ENCODE measurements around the gene SEMA3A. TPM values are rescaled to one million over a fixed set of nuclear protein-coding genes. Genes with fewer than 3 reads are reported as not detected.
"Not testable (repeated sequence)": the region's sequence is repeated elsewhere in the genome, so short reads cannot be mapped to it uniquely, and the experiment has no call there.

Gene SEMA3A
- total RNA-seq, 1 experiment from 2014 or later, result 20.2 TPM

DNA sequence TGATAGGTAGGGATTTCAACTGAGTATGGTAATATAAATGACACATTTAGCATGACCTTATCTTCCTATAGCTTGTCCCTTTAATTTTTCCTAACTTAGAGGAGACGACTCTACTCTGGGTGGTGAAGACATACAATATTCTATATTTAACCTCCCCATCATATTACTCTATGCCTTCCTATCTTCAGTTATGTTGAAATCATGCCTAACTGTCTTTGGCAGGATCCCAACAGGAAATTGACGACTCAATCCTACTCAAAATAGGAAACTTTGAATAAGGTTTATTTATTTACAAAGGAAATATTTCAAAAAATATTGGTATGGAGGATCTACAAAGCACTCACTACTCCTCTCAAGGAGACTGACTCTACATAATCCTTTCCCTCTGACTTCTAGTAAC is 24.1 kb upstream of the SEMA3A start:
- Mint-ChIP-seq H3K36me3 (ENCODE audit: insufficient read depth, unreplicated experiment) (no peaks in the 10 kb centered on the region), H3K9me3 (ENCODE audit: low read depth, unreplicated experiment) (no peaks in the 10 kb centered on the region), H3K27ac (ENCODE audit: unreplicated experiment) (no peak overlapping the region), H3K4me3 (ENCODE audit: low read depth, unreplicated experiment) (no peak overlapping the region), H3K27me3 (ENCODE audit: unreplicated experiment) (no peaks in the 10 kb centered on the region), H3K4me1 (ENCODE audit: low read depth, unreplicated experiment) (no peaks in the 10 kb centered on the region)
- CTCF ChIA-PET, result interaction anchor here (0.6 kb wide), 1 partner anchor 774 kb away, joined by 5 read pairs; no protein-coding TSS in a partner anchor
- BruUV-seq (replicated peaks), result no TSS peak
- intact Hi-C loops (cut with micrococcal nuclease; ENCODE audit: unreplicated experiment), result no loop called here
- DNase-seq, result no peak
- TF ChIP-seq, protein P1, sequence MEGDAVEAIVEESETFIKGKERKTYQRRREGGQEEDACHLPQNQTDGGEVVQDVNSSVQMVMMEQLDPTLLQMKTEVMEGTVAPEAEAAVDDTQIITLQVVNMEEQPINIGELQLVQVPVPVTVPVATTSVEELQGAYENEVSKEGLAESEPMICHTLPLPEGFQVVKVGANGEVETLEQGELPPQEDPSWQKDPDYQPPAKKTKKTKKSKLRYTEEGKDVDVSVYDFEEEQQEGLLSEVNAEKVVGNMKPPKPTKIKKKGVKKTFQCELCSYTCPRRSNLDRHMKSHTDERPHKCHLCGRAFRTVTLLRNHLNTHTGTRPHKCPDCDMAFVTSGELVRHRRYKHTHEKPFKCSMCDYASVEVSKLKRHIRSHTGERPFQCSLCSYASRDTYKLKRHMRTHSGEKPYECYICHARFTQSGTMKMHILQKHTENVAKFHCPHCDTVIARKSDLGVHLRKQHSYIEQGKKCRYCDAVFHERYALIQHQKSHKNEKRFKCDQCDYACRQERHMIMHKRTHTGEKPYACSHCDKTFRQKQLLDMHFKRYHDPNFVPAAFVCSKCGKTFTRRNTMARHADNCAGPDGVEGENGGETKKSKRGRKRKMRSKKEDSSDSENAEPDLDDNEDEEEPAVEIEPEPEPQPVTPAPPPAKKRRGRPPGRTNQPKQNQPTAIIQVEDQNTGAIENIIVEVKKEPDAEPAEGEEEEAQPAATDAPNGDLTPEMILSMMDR (IDR thresholded peaks at IDR 0.05; ENCODE audit: unreplicated experiment), result no peak

DNA sequence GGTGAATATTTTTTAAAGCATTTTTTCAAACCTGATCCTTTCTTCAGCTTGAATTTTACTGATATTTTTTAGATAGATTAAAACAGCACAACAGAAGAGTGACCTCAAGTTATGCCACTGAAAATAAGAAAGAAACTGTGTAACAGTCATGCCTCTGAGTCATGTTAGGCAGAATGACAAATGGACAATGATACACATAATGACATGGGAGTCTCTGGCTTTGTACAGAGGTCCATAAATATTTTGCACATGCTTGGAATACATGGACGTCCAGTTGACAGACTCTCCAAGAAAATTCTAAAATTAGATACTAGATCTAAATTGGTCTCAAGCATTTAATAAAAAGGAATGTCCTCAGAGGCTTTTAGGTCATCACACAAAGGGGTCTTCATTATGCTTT is 21.9 kb upstream of the SEMA3A start:
- no peaks in the 10 kb centered on the region for H3K4me1 Mint-ChIP-seq (ENCODE audit: low read depth, unreplicated experiment)
- intact Hi-C loops (cut with micrococcal nuclease; ENCODE audit: unreplicated experiment), result no loop called here
- no peak for DNase-seq
- no peaks in the 10 kb centered on the region for H3K9me3 Mint-ChIP-seq (ENCODE audit: low read depth, unreplicated experiment)
- no peak overlapping the region for H3K4me3 Mint-ChIP-seq (ENCODE audit: low read depth, unreplicated experiment)
- H3K36me3 Mint-ChIP-seq (ENCODE audit: insufficient read depth, unreplicated experiment), result no peaks in the 10 kb centered on the region
- TF ChIP-seq, protein P1 (IDR thresholded peaks at IDR 0.05; ENCODE audit: unreplicated experiment), result no peak
- H3K27ac Mint-ChIP-seq (ENCODE audit: unreplicated experiment), result no peak overlapping the region
- H3K27me3 Mint-ChIP-seq (ENCODE audit: unreplicated experiment), result no peaks in the 10 kb centered on the region
- BruUV-seq (replicated peaks), result no TSS peak
- CTCF ChIA-PET, result no interaction called here

- DNase-seq; intact Hi-C loops (cut with micrococcal nuclease; ENCODE audit: unreplicated experiment); H3K27ac Mint-ChIP-seq (ENCODE audit: unreplicated experiment); H3K9me3 Mint-ChIP-seq (ENCODE audit: low read depth, unreplicated experiment); CTCF ChIA-PET; BruUV-seq (replicated peaks); H3K36me3 Mint-ChIP-seq (ENCODE audit: insufficient read depth, unreplicated experiment); H3K27me3 Mint-ChIP-seq (ENCODE audit: unreplicated experiment); H3K4me3 Mint-ChIP-seq (ENCODE audit: low read depth, unreplicated experiment); H3K4me1 Mint-ChIP-seq (ENCODE audit: low read depth, unreplicated experiment): not testable (repeated sequence)
Observed at GRCh38 chr7:84214757-84215156, 20.2 kb upstream of the SEMA3A start.

DNA sequence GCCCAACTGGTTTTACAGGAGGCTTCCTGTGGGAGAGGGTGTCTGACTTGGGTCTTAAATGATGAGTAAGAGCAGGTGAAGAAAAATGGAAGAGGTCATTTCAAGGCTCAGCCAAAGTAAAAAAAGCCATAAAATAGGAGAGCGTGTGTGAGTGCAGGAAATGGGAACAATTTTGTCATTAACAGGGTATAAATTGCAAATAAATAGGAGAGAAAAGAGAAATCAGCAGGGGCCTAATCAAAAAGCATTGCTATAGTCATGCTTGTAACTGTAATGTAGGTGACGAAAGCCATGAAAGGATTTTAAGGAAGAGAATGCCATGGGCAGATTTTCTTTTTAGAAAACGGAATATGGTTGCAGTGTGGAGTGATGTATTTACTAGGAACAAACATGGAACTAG is 15.7 kb upstream of the SEMA3A start:
- intact Hi-C loops (cut with micrococcal nuclease; ENCODE audit: unreplicated experiment), result no loop called here
- CTCF ChIA-PET, result no interaction called here
- Mint-ChIP-seq H3K36me3 (ENCODE audit: insufficient read depth, unreplicated experiment) (no peaks in the 10 kb centered on the region), H3K27ac (ENCODE audit: unreplicated experiment) (no peak overlapping the region), H3K27me3 (ENCODE audit: unreplicated experiment) (no peaks in the 10 kb centered on the region), H3K9me3 (ENCODE audit: low read depth, unreplicated experiment) (no peaks in the 10 kb centered on the region), H3K4me3 (ENCODE audit: low read depth, unreplicated experiment) (no peak overlapping the region), H3K4me1 (ENCODE audit: low read depth, unreplicated experiment) (no peaks in the 10 kb centered on the region)
- no peak for DNase-seq
- TF ChIP-seq, protein P1 (IDR thresholded peaks at IDR 0.05; ENCODE audit: unreplicated experiment), result no peak
- no TSS peak for BruUV-seq (replicated peaks)

- TF ChIP-seq, protein P1 (IDR thresholded peaks at IDR 0.05; ENCODE audit: unreplicated experiment), result no peak
- no TSS peak for BruUV-seq (replicated peaks)
- Mint-ChIP-seq H3K4me1 (ENCODE audit: low read depth, unreplicated experiment) (no peaks in the 10 kb centered on the region), H3K36me3 (ENCODE audit: insufficient read depth, unreplicated experiment) (no peaks in the 10 kb centered on the region), H3K9me3 (ENCODE audit: low read depth, unreplicated experiment) (no peaks in the 10 kb centered on the region), H3K27me3 (ENCODE audit: unreplicated experiment) (no peaks in the 10 kb centered on the region), H3K27ac (ENCODE audit: unreplicated experiment) (no peak overlapping the region), H3K4me3 (ENCODE audit: low read depth, unreplicated experiment) (no peak overlapping the region)
- CTCF ChIA-PET, result no interaction called here
- DNase-seq, result no peak
- intact Hi-C loops (cut with micrococcal nuclease; ENCODE audit: unreplicated experiment), result no loop called here
Observed at GRCh38 chr7:84209006-84209405, 14.4 kb upstream of the SEMA3A start.

All from Calu3 (cell line).